K562 (cell line): ENCODE data around the gene TRAIP. TPM values are rescaled to one million over a fixed set of nuclear protein-coding genes. Genes with fewer than 3 reads are reported as not detected.

ENCODE experiments used
- ATAC-seq: fragments of 200-7000 bp; cut with Tn5 transposase; 3 replicates; pipeline ENCODE4 v1.9.1; 2020; ENCODE audit warnings: moderate library complexity
- BruUV-seq: library from RNA; stranded (reverse); fragments of 400-500 nt; replicated peaks from 2 replicates; lab custom pipeline; 2021; lab: Mats Ljungman, UMichigan
- CTCF ChIA-PET: fragments of 300-600 bp; formaldehyde crosslinking; extraction: SDS; loops from one replicate; lab custom pipeline; 2021; ENCODE audit warnings: low intra/inter-chr PET ratio; lab: Yijun Ruan, JAX
- POLR2A ChIA-PET: fragments of 300-600, 350-650 bp; sonication (Branson Sonifier 250); formaldehyde crosslinking; extraction: SDS; loops from one replicate; lab custom pipeline; 2021; ENCODE audit warnings: antibody characterized with exemption, inconsistent platforms; lab: Yijun Ruan, JAX
- DNase-seq, 4 experiments: peaks; one replicate each; pipeline versions ENCODE4 v3.0.0 to v3.0.0-alpha.2; 2011 to 2018; ENCODE audit warnings: low spot score in 3 of 4, mixed read lengths in 3 of 4; ENCODE audit errors: extremely low read depth in 1 of 4
- FAIRE-seq: peaks from 2 replicates; lab custom pipeline; 2011; peaks lifted over from hg19 to GRCh38; lab: Jason Lieb, UNC
- H2AFZ ChIP-seq: 2 replicates; pipeline ENCODE4 v1.6.0; 2011; ENCODE audit warnings: low read depth, low read length, control low read depth, inconsistent platforms
- H3K27ac ChIP-seq: fragments of 200-600 bp; 3 replicates; pipeline ENCODE4 v1.8.0; 2011; ENCODE audit warnings: low read depth, mild to moderate bottlenecking, control low read depth, inconsistent platforms, low read length, moderate library complexity, mixed read lengths; ENCODE audit errors: extremely low read depth
- H3K27me3 ChIP-seq, 2 experiments: fragments of 300-600 bp in 1 of 2; 2 replicates in 1 of 2; 3 replicates in 1 of 2; pipeline versions ENCODE4 v1.6.0 to v1.8.0; 2011; ENCODE audit warnings: inconsistent platforms in 2 of 2, low read length in 2 of 2, mild to moderate bottlenecking in 1 of 2, mixed read lengths in 1 of 2, moderate library complexity in 1 of 2; ENCODE audit not compliant: control insufficient read depth in 2 of 2, insufficient read depth in 2 of 2
- H3K36me3 ChIP-seq: fragments of 300-600 bp; 3 replicates; pipeline ENCODE4 v1.8.0; 2011; ENCODE audit warnings: mild to moderate bottlenecking, low read length, inconsistent platforms; ENCODE audit not compliant: control insufficient read depth, insufficient read depth
- H3K4me1 ChIP-seq, 2 experiments: fragments of 200-600 bp in 1 of 2; replicated peaks in 1 of 2; 2 replicates in 1 of 2; 3 replicates in 1 of 2; pipeline versions ENCODE4 v1.5.1 to v1.8.0; 2011; ENCODE audit warnings: inconsistent platforms in 2 of 2, low read length in 2 of 2, mild to moderate bottlenecking in 1 of 2, mixed read lengths in 1 of 2, moderate library complexity in 1 of 2; ENCODE audit not compliant: control insufficient read depth in 2 of 2, insufficient read depth in 2 of 2
- H3K4me2 ChIP-seq: 2 replicates; pipeline ENCODE4 v1.6.1; 2011; ENCODE audit warnings: low read length, control low read depth, inconsistent platforms, mixed read lengths; ENCODE audit not compliant: insufficient read depth
- H3K4me3 ChIP-seq: fragments of 200-600 bp; sonication (generic), shearing (Covaris generic); 2 replicates; pipeline ENCODE4 v1.5.1; 2016; ENCODE audit warnings: control low read depth, inconsistent platforms
- H3K79me2 ChIP-seq: fragments of 200-600 bp; 3 replicates; pipeline ENCODE4 v1.8.0; 2011; ENCODE audit warnings: low read length, inconsistent platforms; ENCODE audit not compliant: control insufficient read depth, insufficient read depth
- H3K9ac ChIP-seq, 2 experiments: 2 replicates each; pipeline versions ENCODE4 v1.6.0 to v1.6.1; 2011; ENCODE audit warnings: low read depth in 2 of 2, low read length in 2 of 2, control low read depth in 1 of 2, inconsistent platforms in 1 of 2, mild to moderate bottlenecking in 1 of 2, mixed read lengths in 1 of 2; ENCODE audit not compliant: insufficient read depth in 1 of 2
- H3K9me1 ChIP-seq: one replicate; pipeline ENCODE4 v1.6.0; 2011; ENCODE audit warnings: inconsistent platforms, mild to moderate bottlenecking, low read length, moderate library complexity; ENCODE audit not compliant: control insufficient read depth, insufficient read depth
- H3K9me3 ChIP-seq: replicated peaks from 2 replicates; pipeline ENCODE4 v1.5.1; 2011; ENCODE audit warnings: low read depth, low read length, inconsistent platforms; ENCODE audit not compliant: control insufficient read depth, insufficient read depth
- H4K20me1 ChIP-seq: replicated peaks from 2 replicates; pipeline ENCODE4 v1.6.1; 2011; ENCODE audit warnings: low read length, inconsistent platforms, mixed read lengths; ENCODE audit not compliant: control insufficient read depth, insufficient read depth
- KLF6 ChIP-seq: fragments of 250-450 bp; sonication (Bioruptor Pico); IDR thresholded peaks from 2 replicates; pipeline ENCODE4 v1.4.0; 2020; ENCODE audit warnings: mild to moderate bottlenecking, moderate library complexity, borderline replicate concordance
- POLR2G ChIP-seq: fragments of 200-400 bp; formaldehyde crosslinking; IDR thresholded peaks from 2 replicates; pipeline ENCODE4 v1.6.1; 2017; ENCODE audit warnings: low read depth, mild to moderate bottlenecking, antibody characterized with exemption, low read length, moderate library complexity
- RBFOX2 ChIP-seq: fragments of 200-400 bp; formaldehyde crosslinking; IDR thresholded peaks from 2 replicates; pipeline ENCODE4 v1.6.1; 2017; ENCODE audit warnings: low read depth, mild to moderate bottlenecking, low read length, moderate library complexity
- STAT5A ChIP-seq: IDR thresholded peaks from 2 replicates; pipeline ENCODE4 v1.6.1; 2012; ENCODE audit warnings: low read length, inconsistent platforms, borderline replicate concordance
- ZEB2 ChIP-seq: fragments of 450-650 bp; IDR thresholded peaks from 2 replicates; pipeline ENCODE4 v1.6.1; 2016
- WGBS: fragments of 100-300 bp; shearing (Covaris generic); methylation state at CpG from one replicate; pipeline ENCODE4 v1.1.6; 2016; ENCODE audit warnings: low coverage, mixed read lengths; ENCODE audit not compliant: insufficient coverage; ENCODE audit errors: missing lambda C conversion rate; 5-methylcytosine and 5-hydroxymethylcytosine counted together
- in situ Hi-C: fragments of 300-500 bp; cut with MboI; formaldehyde crosslinking; loops from 4 replicates; pipeline ENCODE4 v1.15.0; 2018; ENCODE audit warnings: inconsistent platforms, mixed read lengths
- intact Hi-C: fragments of 100-400 bp; cut with micrococcal nuclease; formaldehyde crosslinking; loops from 2 replicates; pipeline ENCODE4 v1.14.2; 2022
- polyA plus RNA-seq, 8 experiments: library from polyadenylated mRNA; depleted of rRNA in 4 of 8; stranded (reverse) in 5 of 8; unstranded in 3 of 8; fragments of >200 nt; fragmentation: Nextera tagmentation in 2 of 8; fragmentation: Illumina TruSeq in 1 of 8; extraction: Ambion mirVana in 2 of 8; extraction: Trizol in 1 of 8; gene quantifications; 2 replicates each; pipeline versions ENCODE4 v1.2.1 to v1.2.3, GENCODE V29; 2011 to 2014; ENCODE audit warnings: inconsistent platforms in 1 of 8, missing spikeins in 1 of 8
- total RNA-seq, 7 experiments: library from RNA; depleted of rRNA in 6 of 7; stranded (reverse); fragments of >200 nt in 6 of 7; fragmentation: Illumina TruSeq in 2 of 7; extraction: Trizol in 2 of 7; gene quantifications; 2 replicates each; pipeline versions ENCODE4 v1.2.1 to v1.2.3, GENCODE V29; 2011 to 2021; ENCODE audit warnings: low replicate concordance in 1 of 7

TRAIP gene
- total and polyA plus RNA-seq, 9 of the 15 experiments (the other 6 are each of a cell fraction or from before 2014, with no cell fraction given) = 14.3 to 38.6 (median 21.2) TPM

GRCh38 chr3:49812916-49813496 lies 43.4 kb downstream of the TRAIP start (continued):
- TF ChIP-seq KLF6 = no peak

DNA sequence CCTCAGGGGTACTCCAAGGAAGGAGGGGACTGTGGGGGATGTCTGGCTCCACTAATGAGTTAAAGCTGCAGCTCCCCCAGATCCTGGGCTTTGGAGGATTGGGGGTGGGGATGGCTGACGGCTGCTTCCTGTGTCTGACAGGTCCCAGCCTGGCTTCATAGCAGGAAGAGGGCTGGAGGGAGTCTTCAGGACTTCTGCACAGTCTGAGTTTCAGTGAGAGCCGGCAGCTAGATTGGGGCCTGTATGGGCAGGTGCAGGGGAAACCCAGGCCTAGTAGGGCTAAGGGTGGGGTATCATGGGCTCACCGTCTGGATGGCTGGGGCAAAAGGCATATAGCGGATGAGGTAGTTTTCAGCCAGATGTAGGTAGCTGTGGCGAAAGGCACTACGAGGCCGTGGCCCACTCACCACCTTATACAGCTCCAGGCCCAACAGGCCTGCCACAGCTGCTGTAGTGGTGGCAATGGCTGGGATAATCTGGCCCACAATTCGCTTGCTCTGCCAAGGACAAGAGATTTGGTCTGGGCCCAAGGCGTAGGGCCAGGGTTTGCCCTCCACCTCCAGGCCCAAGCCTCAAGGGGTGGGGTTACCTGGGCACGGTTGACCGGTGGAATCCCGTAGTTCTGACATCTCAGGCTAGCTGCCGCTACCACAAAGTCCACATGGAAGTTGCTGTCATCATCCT lies 48.8 kb downstream of the TRAIP start:
- FAIRE-seq = no peak
- H4K20me1 ChIP-seq = no peaks in the 10 kb centered on the region
- no peaks in the 10 kb centered on the region for H3K9me3 ChIP-seq
- DNase-seq = peak in 1 of 4 experiments; percentile 36
- H3K9ac ChIP-seq = peak overlapping the region in 1 of 2 experiments; percentile 81; a peak in 2 of 4 replicates
- POLR2A ChIA-PET = interaction anchor here (0.8 to 1.5 kb wide), 3 partner anchors 13 to 20 kb away, joined by 3 to 6 read pairs (median 3); no protein-coding TSS in a partner anchor
- no peak for ATAC-seq
- CTCF ChIA-PET = no interaction called here
- peaks cover 9% of the 10 kb centered on the region; the same call in 2 of the 3 replicates for H3K36me3 ChIP-seq
- H3K79me2 ChIP-seq = peaks cover 23% of the 10 kb centered on the region
- H3K4me1 ChIP-seq = peaks cover 38 to 60% of the 10 kb centered on the region in 2 experiments
- in situ Hi-C loops = no loop called here
- no peaks in the 10 kb centered on the region for H3K27me3 ChIP-seq
- intact Hi-C loops = no loop called here
- no peak overlapping the region for H2AFZ ChIP-seq
- no peak overlapping the region for H3K4me2 ChIP-seq
- no TSS peak for BruUV-seq
- H3K9me1 ChIP-seq = no peaks in the 10 kb centered on the region
- 77% methylated on average over 11 of the region's 13 CpGs for WGBS
- peak overlapping the region; percentile 62; the same call in 1 of the 3 replicates for H3K27ac ChIP-seq
- peak; percentile 33; the same call in 1 of the 2 replicates for TF ChIP-seq RBFOX2
- TF ChIP-seq ZEB2 = no peak
- 0 out of 2 replicates have a peak, but pooled peaks have one; percentile 27 for TF ChIP-seq POLR2G
- no peak for TF ChIP-seq STAT5A
- H3K4me3 ChIP-seq = no peak overlapping the region
